ENCODE results near the gene PRKG1.

Gene PRKG1

DNA sequence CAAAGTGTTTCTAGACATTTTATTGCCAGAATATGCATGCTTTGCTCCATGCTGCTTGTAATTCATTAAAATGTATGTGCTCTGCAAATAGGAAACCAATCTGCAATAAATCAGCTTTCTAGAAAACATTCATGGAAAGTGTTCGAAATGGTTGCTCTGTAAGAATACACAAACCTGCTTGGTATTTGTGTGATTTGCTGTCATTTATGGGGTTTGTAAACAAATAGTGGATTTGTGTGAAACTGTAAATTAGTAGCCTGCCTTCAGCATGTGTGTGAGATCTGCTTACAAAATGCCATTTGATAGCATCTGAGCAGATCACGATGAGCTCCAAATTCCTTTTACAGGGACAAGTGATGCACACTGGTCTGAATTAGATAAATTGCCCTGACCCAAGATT lies 844.2 kb downstream of the PRKG1 start:
- DNase-seq: no peak

DNA sequence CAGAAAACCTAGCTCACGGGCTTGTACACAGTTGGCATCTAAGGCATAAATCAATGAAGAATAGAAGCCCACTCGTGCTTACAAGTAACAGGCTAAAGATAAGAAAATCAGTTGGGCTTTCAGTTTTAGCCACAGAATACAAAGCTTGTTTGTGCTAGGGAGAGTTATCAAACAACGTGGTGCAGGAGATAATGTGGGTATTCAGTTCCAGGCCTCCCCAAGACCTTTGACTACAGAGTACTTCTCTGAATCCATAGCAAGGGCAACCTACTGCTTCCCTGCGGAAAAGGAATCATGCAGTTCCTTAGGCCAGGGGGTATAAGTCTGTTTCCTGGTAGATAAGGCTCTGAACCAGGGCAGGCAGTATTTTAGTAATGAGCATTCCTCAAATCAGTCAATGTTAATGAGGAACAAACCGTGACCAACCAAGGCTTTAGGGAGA lies 844.6 kb downstream of the PRKG1 start:
- DNase-seq: no peak

GRCh38 chr10:51920672-51921071 lies 846.4 kb downstream of the PRKG1 start:
- no peak for DNase-seq

- no peak for DNase-seq
Observed at GRCh38 chr10:51924359-51924758, 850.1 kb downstream of the PRKG1 start.

GRCh38 chr10:51926337-51926736 lies 852.0 kb downstream of the PRKG1 start:
- no peak for DNase-seq

- DNase-seq: no peak
Observed at GRCh38 chr10:51928162-51928561, 853.9 kb downstream of the PRKG1 start.

GRCh38 chr10:51932530-51932929 lies 858.2 kb downstream of the PRKG1 start:
- DNase-seq: no peak

DNA sequence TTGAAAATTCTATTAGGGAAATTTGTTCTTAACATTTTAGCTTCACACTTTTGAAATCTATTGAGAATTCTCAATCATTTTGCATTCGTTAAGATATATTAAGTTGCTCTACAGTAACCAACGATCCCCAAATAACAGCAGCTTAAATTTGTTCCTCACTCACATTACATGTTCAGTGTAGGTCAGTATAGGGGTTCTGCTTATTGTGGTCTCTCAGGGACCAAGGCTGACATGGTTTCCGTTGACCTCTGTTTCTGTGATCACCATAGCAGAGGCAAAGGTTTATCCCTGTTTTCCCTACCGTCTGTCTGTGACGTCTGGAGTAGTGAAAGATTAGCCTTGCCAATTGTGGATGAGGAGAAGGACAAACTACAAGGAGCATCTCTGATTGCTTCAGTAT lies 860.1 kb downstream of the PRKG1 start:
- DNase-seq: no peak

GRCh38 chr10:51935341-51935740 lies 861.1 kb downstream of the PRKG1 start:
- DNase-seq: no peak

DNA sequence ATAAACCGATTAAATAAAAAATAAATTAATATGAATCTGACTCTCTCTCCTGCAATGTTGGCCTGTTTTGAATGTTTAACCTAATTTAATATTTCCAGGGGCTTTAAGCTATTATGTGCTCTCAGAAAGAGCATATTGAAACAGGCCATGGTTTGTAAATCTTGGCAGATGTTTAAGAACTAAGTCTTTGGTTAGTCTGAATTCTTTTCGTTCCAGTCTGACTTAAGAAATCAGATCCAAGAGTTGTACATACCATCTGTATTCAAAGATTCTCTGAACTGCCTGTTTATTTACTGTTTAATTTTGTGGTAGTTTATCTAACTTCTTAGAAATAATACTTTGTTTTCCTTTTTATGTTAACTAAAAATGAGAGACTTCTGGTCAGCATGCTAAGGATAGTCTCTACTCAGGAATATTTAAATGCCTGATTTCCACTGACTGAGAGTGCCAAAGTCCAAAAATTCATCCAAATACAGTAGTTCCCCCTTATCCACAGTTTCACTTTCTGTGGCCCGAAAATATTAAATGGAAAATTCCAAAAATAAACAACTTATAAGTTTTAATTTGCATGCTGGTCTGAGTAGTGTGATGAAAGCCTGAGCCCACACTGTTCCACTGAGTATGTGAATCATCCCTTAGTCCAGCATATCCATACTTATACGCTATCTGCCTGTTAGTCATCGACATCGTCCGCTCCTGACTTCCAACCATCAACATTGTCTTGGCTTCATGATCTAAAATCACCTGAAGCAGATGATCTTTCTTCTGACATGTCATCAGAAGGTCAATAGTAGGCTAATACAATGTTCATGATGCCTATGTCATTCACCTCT lies 863.2 kb downstream of the PRKG1 start:
- no peak for DNase-seq

DNA sequence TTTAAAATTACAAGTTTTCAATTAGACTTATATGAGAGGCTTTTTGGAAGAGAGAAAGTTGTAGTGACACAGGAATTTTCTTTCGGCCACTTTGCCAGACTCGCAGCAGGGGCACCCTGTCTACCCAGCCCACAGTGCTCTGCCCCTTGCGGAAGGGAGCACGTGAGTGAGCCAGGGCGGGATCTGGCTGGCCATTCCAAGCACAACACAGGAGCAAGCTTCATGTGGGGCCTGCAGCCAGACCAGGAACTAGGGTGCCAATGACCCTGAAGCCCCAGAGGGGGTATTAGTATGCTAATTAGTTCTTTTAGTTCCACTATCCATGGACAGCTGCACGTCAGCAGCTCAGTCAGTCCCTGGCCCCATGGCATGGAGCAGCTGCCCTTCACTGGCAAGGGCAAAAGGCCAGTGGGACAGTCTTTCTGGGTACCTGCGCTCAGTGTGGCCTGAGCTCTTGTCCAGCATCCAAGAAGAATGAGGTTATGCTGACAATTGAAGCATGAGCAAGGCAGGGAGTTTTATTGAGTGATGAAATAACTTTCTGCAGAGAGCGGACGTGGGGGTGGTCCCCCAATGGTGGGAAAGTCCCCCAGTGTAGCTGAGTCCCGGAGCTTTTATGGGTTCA lies 876.2 kb downstream of the PRKG1 start:
- no peak for DNase-seq

DNA sequence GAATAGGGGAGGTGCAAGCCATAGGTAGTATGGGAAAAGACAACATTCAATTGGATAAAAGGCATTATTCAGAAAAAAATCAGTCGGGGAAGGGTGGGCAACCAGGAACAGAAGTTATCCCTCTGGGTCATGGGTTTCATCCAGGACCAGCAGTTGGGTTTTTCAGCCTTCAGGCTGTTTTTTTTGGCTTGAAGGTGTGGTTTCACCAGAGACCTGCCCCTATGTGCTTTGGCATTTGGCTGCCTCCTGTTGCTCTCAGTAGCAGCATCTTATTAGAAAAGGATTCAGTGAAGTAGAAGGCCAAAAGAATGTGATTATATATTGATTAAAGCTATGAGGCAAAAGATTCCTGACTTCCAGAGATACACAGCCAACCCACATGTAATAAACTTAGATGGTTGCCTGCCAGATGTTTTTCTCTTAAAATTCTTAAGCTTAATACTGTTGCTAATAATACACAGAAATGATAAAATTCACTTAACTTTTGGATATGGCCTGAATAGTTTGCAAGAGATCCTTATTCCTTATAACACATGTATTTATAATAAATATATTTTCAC lies 876.8 kb downstream of the PRKG1 start:
- DNase-seq: no peak

GRCh38 chr10:51951601-51952000 lies 877.3 kb downstream of the PRKG1 start:
- no peak for DNase-seq

DNA sequence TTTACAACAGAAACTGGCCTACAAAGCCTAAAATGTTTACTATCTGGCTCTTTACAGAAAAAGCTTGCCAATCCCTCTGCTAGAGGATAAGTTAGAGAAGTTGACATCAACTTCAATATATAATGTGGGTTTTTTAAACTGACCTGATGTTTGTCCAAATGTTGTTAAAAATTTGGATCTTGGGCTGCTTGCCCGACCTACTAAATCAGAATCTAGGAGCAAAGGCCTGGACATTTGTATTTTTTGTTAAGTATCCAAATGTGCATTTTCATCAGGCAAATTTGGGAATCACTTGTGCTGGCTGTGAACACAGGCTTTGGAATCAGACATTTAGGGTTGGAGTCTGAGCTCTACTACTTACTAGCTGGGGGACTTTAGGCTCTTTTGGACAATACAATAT lies 877.8 kb downstream of the PRKG1 start:
- no peak for DNase-seq

GRCh38 chr10:51955696-51956095 lies 881.4 kb downstream of the PRKG1 start:
- DNase-seq: no peak

DNA sequence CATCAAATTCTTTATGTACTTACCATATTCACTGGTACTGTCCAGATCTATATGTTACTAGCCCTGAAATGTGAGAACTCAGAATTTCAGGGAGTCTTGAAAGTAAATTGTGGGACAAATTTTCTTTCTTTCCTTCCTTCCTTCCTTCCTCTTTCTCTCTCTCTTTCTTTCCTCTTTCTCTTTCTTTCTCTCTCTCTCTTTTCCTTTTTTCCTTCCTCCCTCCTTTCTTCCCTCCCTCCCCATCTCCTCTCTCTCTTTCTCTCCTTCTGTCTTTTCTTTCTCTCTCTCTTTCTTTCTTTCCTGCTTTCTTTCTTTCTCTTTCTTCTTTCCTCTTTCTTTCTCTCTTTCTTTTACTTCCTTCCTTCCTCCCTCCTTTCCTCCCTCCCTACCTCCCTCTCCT lies 882.5 kb downstream of the PRKG1 start:
- no peak for DNase-seq

DNA sequence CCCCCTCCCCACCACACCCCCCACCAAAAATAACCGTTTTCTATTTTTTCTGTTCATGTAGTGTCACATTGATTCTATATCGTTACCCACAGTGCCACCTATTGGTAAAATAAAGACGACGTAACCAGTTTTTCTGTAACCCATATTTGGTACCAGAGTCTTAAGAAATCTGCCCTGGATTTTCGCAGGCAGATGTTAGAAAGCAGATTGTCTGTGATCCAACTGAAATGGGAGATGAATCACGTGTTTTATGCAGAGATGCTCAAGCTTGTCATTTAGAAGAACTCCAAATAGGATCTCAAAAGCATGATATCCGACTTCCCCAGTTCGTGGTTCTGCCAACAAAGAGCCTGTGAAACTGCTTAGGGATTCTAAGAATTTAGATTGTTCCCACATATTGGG lies 886.2 kb downstream of the PRKG1 start:
- no peak for DNase-seq

DNA sequence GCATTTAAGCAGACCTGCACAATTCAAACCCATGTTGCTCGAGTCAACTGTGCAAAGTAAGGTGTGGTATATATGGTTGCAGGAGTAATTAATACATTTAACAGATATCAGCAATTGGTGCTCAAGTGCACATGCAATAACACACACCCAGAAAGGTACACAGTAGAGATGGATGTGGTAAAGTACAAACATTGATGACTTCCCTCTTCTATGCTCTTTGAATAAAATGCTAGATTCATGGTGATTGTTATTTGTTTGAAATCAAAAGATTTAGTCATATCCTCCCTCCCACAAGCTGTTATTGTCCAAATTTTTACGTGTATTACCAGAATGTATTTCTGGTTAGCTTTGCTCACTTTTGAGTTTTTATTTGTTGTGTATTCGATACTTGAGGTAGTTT lies 887.1 kb downstream of the PRKG1 start:
- no peak for DNase-seq

DNA sequence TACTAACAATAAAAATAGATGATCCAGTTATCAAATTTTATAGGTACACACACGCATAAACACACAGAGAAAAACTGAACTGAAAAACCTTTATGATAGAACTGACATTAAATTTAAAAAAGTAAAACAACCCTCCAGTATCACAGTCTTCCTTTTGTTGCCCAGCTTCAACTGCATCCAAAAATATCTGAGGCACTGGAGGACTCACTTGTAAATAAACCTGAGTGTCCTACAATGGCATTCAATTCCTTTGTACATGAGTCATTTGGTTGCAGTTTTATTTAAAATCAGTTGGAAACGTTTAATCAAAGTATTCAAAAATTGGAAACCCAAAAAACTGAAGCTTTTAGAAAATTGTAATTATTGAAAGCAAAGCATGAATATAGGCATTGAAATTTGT lies 890.3 kb downstream of the PRKG1 start:
- DNase-seq: no peak

DNA sequence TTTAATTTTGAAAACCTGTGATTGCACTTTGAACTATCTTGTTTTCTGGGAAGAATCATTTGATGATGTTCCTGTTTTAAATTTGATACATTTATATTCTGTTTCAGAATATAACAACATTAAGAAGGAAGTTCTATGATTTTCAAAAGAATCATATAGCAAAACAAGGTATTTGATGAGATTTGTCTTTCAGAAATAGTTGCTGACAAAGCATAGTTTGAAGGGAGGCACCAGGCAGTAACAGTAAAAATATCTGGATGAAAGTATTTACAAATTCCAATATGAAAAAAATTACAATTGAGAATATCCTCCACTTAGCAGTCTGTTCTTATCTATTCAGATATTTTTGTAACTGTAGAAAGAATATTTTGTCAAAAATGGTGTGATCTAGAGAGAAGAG lies 891.2 kb downstream of the PRKG1 start:
- no peak for DNase-seq

GRCh38 chr10:51972733-51973346 lies 898.6 kb downstream of the PRKG1 start:
- DNase-seq: no peak

- no peak for DNase-seq
Observed at GRCh38 chr10:51980752-51981151, 906.5 kb downstream of the PRKG1 start.

GRCh38 chr10:51981731-51982130 lies 907.4 kb downstream of the PRKG1 start:
- DNase-seq: no peak

DNA sequence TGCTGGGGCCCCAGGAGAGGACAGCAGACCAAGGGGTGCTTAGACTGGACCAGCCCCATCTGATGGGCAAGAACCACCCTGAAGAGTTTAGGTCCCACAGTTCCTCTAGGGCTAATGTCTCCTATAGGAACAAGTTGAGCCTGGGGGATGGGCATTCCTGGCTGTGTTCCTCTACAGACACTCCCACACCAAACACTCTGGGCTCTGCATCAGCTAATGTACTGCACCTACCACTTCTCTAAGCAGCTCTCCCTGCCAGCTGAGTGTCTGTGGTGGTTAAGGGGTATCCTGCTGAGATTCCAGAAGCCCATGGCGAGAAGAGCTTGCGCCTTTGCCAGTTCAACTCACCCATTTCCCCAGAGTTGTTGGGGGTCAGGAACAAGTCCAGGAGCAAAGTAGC lies 909.2 kb downstream of the PRKG1 start:
- no peak for DNase-seq

Data from activated naive CD4-positive, alpha-beta T cell treated with Interleukin-2 at 50 U/mL for 16 hours (primary cell).